GM18520 (cell line): Measurements from ENCODE around the gene SLC8A1.

Experiments
- ATAC-seq: cut with Tn5 transposase; IDR thresholded peaks from one replicate; pipeline ENCODE4 v1.9.1; 2021; ENCODE audit not compliant: unreplicated experiment

SLC8A1 gene

GRCh38 chr2:40428439-40428838 is 23.5 kb downstream of the SLC8A1 start:
- no peak for ATAC-seq

GRCh38 chr2:40421631-40422297 is 30.1 kb downstream of the SLC8A1 start:
- ATAC-seq, result no peak

- no peak for ATAC-seq
These were observed 31.4 kb downstream of the SLC8A1 start for GRCh38 chr2:40420478-40420877.

- ATAC-seq, result no peak
These were observed 32.5 kb downstream of the SLC8A1 start for GRCh38 chr2:40419364-40419762.

- ATAC-seq, result no peak
These were observed 33.1 kb downstream of the SLC8A1 start for GRCh38 chr2:40418614-40419363.

GRCh38 chr2:40416486-40416885 is 35.4 kb downstream of the SLC8A1 start:
- no peak for ATAC-seq

- ATAC-seq, result no peak
These were observed 36.5 kb downstream of the SLC8A1 start for GRCh38 chr2:40415391-40415790.

GRCh38 chr2:40412456-40412855 is 39.4 kb downstream of the SLC8A1 start:
- no peak for ATAC-seq

GRCh38 chr2:40410695-40411094 is 41.2 kb downstream of the SLC8A1 start:
- ATAC-seq, result no peak

- ATAC-seq, result no peak
These were observed 42.2 kb downstream of the SLC8A1 start for GRCh38 chr2:40409734-40410133.

- no peak for ATAC-seq
These were observed 45.2 kb downstream of the SLC8A1 start for GRCh38 chr2:40406485-40407289.

GRCh38 chr2:40405465-40405864 is 46.4 kb downstream of the SLC8A1 start:
- no peak for ATAC-seq

- ATAC-seq, result peak; percentile 42
These were observed 47.4 kb downstream of the SLC8A1 start for GRCh38 chr2:40404517-40404916.

- ATAC-seq, result no peak
These were observed 48.6 kb downstream of the SLC8A1 start for GRCh38 chr2:40403233-40403836.

GRCh38 chr2:40401896-40402295 is 50.0 kb downstream of the SLC8A1 start:
- no peak for ATAC-seq

GRCh38 chr2:40400336-40400953 is 51.4 kb downstream of the SLC8A1 start:
- ATAC-seq, result no peak

- no peak for ATAC-seq
These were observed 54.1 kb downstream of the SLC8A1 start for GRCh38 chr2:40397765-40398164.

- no peak for ATAC-seq
These were observed 55.8 kb downstream of the SLC8A1 start for GRCh38 chr2:40396124-40396523.

- ATAC-seq, result no peak
These were observed 56.5 kb downstream of the SLC8A1 start for GRCh38 chr2:40395169-40396073.

GRCh38 chr2:40394597-40394996 is 57.3 kb downstream of the SLC8A1 start:
- no peak for ATAC-seq
